ENCODE results near the gene ANO4. TPM values are rescaled to one million over a fixed set of nuclear protein-coding genes. Genes with fewer than 3 reads are reported as not detected.

Gene ANO4
- total and polyA plus RNA-seq, 2 donors (not counting 1 experiment from before 2014, with no cell fraction given), result not detected

- H3K4me3 Mint-ChIP-seq, result no peak overlapping the region
These were observed 180.2 kb downstream of the ANO4 start for GRCh38 chr12:100974747-100975146.

GRCh38 chr12:100976735-100977134, 182.2 kb downstream of the ANO4 start:
- Mint-ChIP-seq H3K9me3 (ENCODE audit: insufficient read depth) (no peaks in the 10 kb centered on the region), H3K4me1 (no peaks in the 10 kb centered on the region), H3K27ac (no peak overlapping the region), H3K27me3 (no peaks in the 10 kb centered on the region), H3K4me3 (no peak overlapping the region)
- Histone ChIP-seq H4K20me1 (ENCODE audit: control insufficient read depth, insufficient read depth, low read length, poor library complexity, severe bottlenecking) (no peaks in the 10 kb centered on the region), H3K27me3 (replicated peaks in 1 of 4; ENCODE audit: control extremely low read depth in 1 of 4, control insufficient read depth in 3 of 4, insufficient read depth in 4 of 4, low read length in 3 of 4) (no peaks in the 10 kb centered on the region), H3K4me3 (ENCODE audit: control extremely low read depth in 1 of 5, extremely low read depth in 1 of 5, insufficient read depth in 1 of 5, low read depth in 2 of 5, low read length in 4 of 5) (no peak overlapping the region), H3K4me1 (ENCODE audit: control insufficient read depth in 2 of 2, insufficient read depth in 2 of 2, low read length in 2 of 2) (no peaks in the 10 kb centered on the region), H3K79me2 (ENCODE audit: control insufficient read depth, insufficient read depth, low read length) (no peaks in the 10 kb centered on the region), H3K9me3 (ENCODE audit: control extremely low read depth in 1 of 3, control insufficient read depth in 2 of 3, insufficient read depth in 1 of 3, low read length in 2 of 3) (no peaks in the 10 kb centered on the region), H3K9ac (ENCODE audit: low read length) (no peak overlapping the region), H3K4me2 (replicated peaks; ENCODE audit: low read depth, low read length, poor library complexity, severe bottlenecking) (no peak overlapping the region), H2AFZ (ENCODE audit: insufficient read depth, low read depth, low read length, poor library complexity, severe bottlenecking) (no peak overlapping the region), H3K36me3 (replicated peaks in 1 of 2; ENCODE audit: control extremely low read depth in 1 of 2, control insufficient read depth in 1 of 2, extremely low read depth in 1 of 2, insufficient read depth in 2 of 2, low read length in 1 of 2) (no peaks in the 10 kb centered on the region), H3K27ac (ENCODE audit: low read length in 2 of 2) (no peak overlapping the region)
- ChIA-PET POLR2A (no interaction called here), CTCF (no interaction called here)
- no CpG with 5 or more reads among the region's 1 CpG for WGBS (ENCODE audit: insufficient coverage)
- TF ChIP-seq EZH2 (IDR thresholded peaks at IDR 0.05; ENCODE audit: borderline replicate concordance, insufficient read depth, low read depth, low read length, poor library complexity, severe bottlenecking) (no peak), CTCF (IDR thresholded peaks at IDR 0.05) (no peak)
- ATAC-seq (ENCODE audit: low read depth), result no peak
- no peak for DNase-seq
- intact Hi-C loops (cut with micrococcal nuclease), result no loop called here

More at GRCh38 chr12:100974747-100975146, 180.2 kb downstream of the ANO4 start:
- H3K9ac ChIP-seq (ENCODE audit: low read length), result no peak overlapping the region
- ATAC-seq (ENCODE audit: low read depth), result no peak
- H3K4me3 ChIP-seq (ENCODE audit: control extremely low read depth in 1 of 5, extremely low read depth in 1 of 5, insufficient read depth in 1 of 5, low read depth in 2 of 5, low read length in 4 of 5), result no peak overlapping the region
- WGBS (ENCODE audit: insufficient coverage), result 91% methylated on average over 7 of the region's 9 CpGs
- H3K4me1 ChIP-seq (ENCODE audit: control insufficient read depth in 2 of 2, insufficient read depth in 2 of 2, low read length in 2 of 2), result no peaks in the 10 kb centered on the region
- H3K9me3 ChIP-seq (ENCODE audit: control extremely low read depth in 1 of 3, control insufficient read depth in 2 of 3, insufficient read depth in 1 of 3, low read length in 2 of 3), result no peaks in the 10 kb centered on the region
- no peak overlapping the region for H3K27ac ChIP-seq (ENCODE audit: low read length in 2 of 2)
- H3K4me2 ChIP-seq (replicated peaks; ENCODE audit: low read depth, low read length, poor library complexity, severe bottlenecking), result no peak overlapping the region
- no peak overlapping the region for H2AFZ ChIP-seq (ENCODE audit: insufficient read depth, low read depth, low read length, poor library complexity, severe bottlenecking)
- H3K79me2 ChIP-seq (ENCODE audit: control insufficient read depth, insufficient read depth, low read length), result no peaks in the 10 kb centered on the region
- no peak for TF ChIP-seq EZH2 (IDR thresholded peaks at IDR 0.05; ENCODE audit: borderline replicate concordance, insufficient read depth, low read depth, low read length, poor library complexity, severe bottlenecking)
- TF ChIP-seq CTCF (IDR thresholded peaks at IDR 0.05), result no peak
- no peaks in the 10 kb centered on the region for H3K36me3 ChIP-seq (replicated peaks in 1 of 2; ENCODE audit: control extremely low read depth in 1 of 2, control insufficient read depth in 1 of 2, extremely low read depth in 1 of 2, insufficient read depth in 2 of 2, low read length in 1 of 2)
- no peaks in the 10 kb centered on the region for H4K20me1 ChIP-seq (ENCODE audit: control insufficient read depth, insufficient read depth, low read length, poor library complexity, severe bottlenecking)
- no peak overlapping the region for H3K27ac Mint-ChIP-seq
- no peaks in the 10 kb centered on the region for H3K27me3 Mint-ChIP-seq
- H3K27me3 ChIP-seq (replicated peaks in 1 of 4; ENCODE audit: control extremely low read depth in 1 of 4, control insufficient read depth in 3 of 4, insufficient read depth in 4 of 4, low read length in 3 of 4), result no peaks in the 10 kb centered on the region
- ChIA-PET CTCF (no interaction called here), POLR2A (no interaction called here)
- no peaks in the 10 kb centered on the region for H3K9me3 Mint-ChIP-seq (ENCODE audit: insufficient read depth)
- H3K4me1 Mint-ChIP-seq, result no peaks in the 10 kb centered on the region
- intact Hi-C loops (cut with micrococcal nuclease), result no loop called here
- no peak for DNase-seq

Data from B cell (primary cell).